IMR-90 (cell line): Measurements from ENCODE around the gene FTO.

Experiments used
- CTCF ChIP-seq: conservative IDR thresholded peaks from 2 replicates; pipeline ENCODE4 v1.5.1; 2012; ENCODE audit warnings: mild to moderate bottlenecking, low read depth, low read length, improper control_type of control experiment
- ELK1 ChIP-seq: fragments of 150-350 bp; IDR thresholded peaks from 2 replicates; pipeline ENCODE4 v1.6.1; 2016; ENCODE audit warnings: low read depth, mild to moderate bottlenecking, low read length, moderate library complexity, borderline replicate concordance
- MAFK ChIP-seq: IDR thresholded peaks from 2 replicates; pipeline ENCODE4 v1.6.1; 2012; ENCODE audit warnings: low read depth, low read length, improper control_type of control experiment
- POLR2A ChIP-seq: IDR thresholded peaks from 2 replicates; pipeline ENCODE4 v1.6.1; 2012; ENCODE audit warnings: mild to moderate bottlenecking, low read depth, low read length

- no peak for TF ChIP-seq CTCF
- TF ChIP-seq POLR2A = no peak
- no peak for TF ChIP-seq ELK1
- TF ChIP-seq MAFK = no peak
Measured at GRCh38 chr16:53836680-53837079, 132.7 kb downstream of the FTO start.
